Measurements from ENCODE around the gene ASIP. TPM values are rescaled to one million over a fixed set of nuclear protein-coding genes. Genes with fewer than 3 reads are reported as not detected.
"Not testable (repeated sequence)": the region's sequence is repeated elsewhere in the genome, so short reads cannot be mapped to it uniquely, and the experiment has no call there.

Gene ASIP
- total RNA-seq, 1 donor from 2014 or later: not detected

DNA sequence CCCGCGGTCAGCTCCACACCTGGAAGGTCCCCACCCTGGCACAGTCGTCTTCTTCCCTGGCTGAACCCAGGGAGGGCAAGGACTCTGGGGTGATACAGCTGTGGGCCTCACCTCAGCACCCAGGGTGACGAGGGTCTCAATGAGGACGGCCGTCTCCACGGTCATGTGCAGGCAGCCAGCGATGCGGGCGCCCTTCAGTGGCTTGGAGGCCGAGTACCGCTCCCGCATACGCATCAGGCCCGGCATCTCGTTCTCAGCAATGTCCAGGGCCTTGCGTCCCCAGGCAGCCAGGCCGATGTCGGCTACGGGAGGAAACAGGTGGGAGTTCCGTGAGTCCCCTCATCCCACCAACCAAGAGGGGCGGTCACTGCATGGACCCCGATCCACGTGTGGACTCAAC is 54.1 kb downstream of the ASIP start:
- H3K36me3 Mint-ChIP-seq (ENCODE audit: low read depth): peaks cover 52% of the 10 kb centered on the region
- ChIA-PET CTCF (interaction anchor here (1.1 kb wide), 1 partner anchor 17 kb away, joined by 4 read pairs; no protein-coding TSS in a partner anchor), POLR2A (no interaction called here)
- H3K27me3 Mint-ChIP-seq: no peaks in the 10 kb centered on the region
- intact Hi-C loops (cut with micrococcal nuclease): no loop called here
- no peaks in the 10 kb centered on the region for H3K9me3 Mint-ChIP-seq
- TF ChIP-seq, protein P1, sequence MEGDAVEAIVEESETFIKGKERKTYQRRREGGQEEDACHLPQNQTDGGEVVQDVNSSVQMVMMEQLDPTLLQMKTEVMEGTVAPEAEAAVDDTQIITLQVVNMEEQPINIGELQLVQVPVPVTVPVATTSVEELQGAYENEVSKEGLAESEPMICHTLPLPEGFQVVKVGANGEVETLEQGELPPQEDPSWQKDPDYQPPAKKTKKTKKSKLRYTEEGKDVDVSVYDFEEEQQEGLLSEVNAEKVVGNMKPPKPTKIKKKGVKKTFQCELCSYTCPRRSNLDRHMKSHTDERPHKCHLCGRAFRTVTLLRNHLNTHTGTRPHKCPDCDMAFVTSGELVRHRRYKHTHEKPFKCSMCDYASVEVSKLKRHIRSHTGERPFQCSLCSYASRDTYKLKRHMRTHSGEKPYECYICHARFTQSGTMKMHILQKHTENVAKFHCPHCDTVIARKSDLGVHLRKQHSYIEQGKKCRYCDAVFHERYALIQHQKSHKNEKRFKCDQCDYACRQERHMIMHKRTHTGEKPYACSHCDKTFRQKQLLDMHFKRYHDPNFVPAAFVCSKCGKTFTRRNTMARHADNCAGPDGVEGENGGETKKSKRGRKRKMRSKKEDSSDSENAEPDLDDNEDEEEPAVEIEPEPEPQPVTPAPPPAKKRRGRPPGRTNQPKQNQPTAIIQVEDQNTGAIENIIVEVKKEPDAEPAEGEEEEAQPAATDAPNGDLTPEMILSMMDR (IDR thresholded peaks at IDR 0.05): no peak
- DNase-seq (no peak), ATAC-seq (ENCODE audit: low read depth) (no peak)
- no peak overlapping the region for H3K27ac Mint-ChIP-seq
- no peaks in the 10 kb centered on the region for H3K4me1 Mint-ChIP-seq
- H3K4me3 Mint-ChIP-seq: no peak overlapping the region

DNA sequence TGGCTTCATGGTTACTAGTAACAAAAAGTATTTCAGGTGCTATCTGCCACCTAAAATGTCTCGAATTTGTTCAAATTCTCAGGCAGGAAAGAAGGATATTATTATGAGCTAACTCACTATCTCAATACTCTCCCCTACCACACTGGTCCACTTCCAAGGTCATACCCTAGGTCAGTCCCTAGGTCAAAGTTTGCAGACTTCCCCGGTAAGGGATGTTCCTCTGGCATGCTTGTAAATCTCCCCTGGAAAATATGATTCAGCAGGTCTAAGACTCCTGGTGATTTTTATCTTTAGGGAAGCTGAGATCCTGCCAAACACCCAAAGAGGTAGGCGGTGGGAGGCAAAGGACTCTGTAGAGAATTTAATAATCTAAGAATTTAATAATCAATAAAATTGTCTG is 55.2 kb downstream of the ASIP start:
- Mint-ChIP-seq H3K27ac (no peak overlapping the region), H3K9me3 (no peaks in the 10 kb centered on the region), H3K4me3 (no peak overlapping the region), H3K27me3 (no peaks in the 10 kb centered on the region), H3K36me3 (ENCODE audit: low read depth) (peaks cover 40% of the 10 kb centered on the region), H3K4me1 (peaks cover 4% of the 10 kb centered on the region)
- TF ChIP-seq, protein P1 (IDR thresholded peaks at IDR 0.05): no peak
- CTCF ChIA-PET: interaction anchor here (0.9 to 1.1 kb wide), 2 partner anchors 12 to 16 kb away, joined by 3 to 4 read pairs; no protein-coding TSS in a partner anchor
- POLR2A ChIA-PET: no interaction called here
- DNase-seq (no peak), ATAC-seq (ENCODE audit: low read depth) (no peak)
- intact Hi-C loops (cut with micrococcal nuclease): no loop called here

DNA sequence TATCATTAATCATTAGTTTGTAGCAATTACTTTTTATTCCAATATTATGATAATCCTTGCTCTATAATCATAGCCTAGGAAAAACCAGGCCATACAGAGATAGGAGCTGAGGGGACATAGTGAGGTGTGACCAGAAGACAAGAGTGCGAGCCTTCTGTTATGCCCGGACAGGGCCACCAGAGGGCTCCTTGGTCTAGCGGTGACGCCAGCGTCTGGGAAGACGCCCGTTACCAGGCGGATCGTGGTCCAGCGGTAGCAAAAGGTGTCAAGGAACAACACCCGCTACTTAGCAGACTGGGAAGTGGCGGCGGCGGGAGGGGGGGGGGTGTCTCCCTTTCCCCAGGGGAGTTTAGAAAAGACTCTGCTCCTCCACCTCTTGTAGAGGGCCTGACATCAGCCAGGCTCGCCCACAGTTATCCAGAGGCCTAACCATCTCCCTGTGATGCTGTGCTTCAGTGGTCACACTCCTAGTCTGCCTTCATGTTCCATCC is 57.1 kb downstream of the ASIP start:
- H3K36me3 Mint-ChIP-seq (ENCODE audit: low read depth): peaks cover 26% of the 10 kb centered on the region
- CTCF ChIA-PET: interaction anchor here (0.6 kb wide), 1 partner anchor 215 kb away, joined by 3 read pairs; no protein-coding TSS in a partner anchor
- intact Hi-C loops (cut with micrococcal nuclease); DNase-seq; H3K4me3 Mint-ChIP-seq; H3K9me3 Mint-ChIP-seq; H3K27me3 Mint-ChIP-seq; ATAC-seq (ENCODE audit: low read depth); H3K27ac Mint-ChIP-seq; POLR2A ChIA-PET: not testable (repeated sequence)
- H3K4me1 Mint-ChIP-seq: peaks cover 16% of the 10 kb centered on the region

DNA sequence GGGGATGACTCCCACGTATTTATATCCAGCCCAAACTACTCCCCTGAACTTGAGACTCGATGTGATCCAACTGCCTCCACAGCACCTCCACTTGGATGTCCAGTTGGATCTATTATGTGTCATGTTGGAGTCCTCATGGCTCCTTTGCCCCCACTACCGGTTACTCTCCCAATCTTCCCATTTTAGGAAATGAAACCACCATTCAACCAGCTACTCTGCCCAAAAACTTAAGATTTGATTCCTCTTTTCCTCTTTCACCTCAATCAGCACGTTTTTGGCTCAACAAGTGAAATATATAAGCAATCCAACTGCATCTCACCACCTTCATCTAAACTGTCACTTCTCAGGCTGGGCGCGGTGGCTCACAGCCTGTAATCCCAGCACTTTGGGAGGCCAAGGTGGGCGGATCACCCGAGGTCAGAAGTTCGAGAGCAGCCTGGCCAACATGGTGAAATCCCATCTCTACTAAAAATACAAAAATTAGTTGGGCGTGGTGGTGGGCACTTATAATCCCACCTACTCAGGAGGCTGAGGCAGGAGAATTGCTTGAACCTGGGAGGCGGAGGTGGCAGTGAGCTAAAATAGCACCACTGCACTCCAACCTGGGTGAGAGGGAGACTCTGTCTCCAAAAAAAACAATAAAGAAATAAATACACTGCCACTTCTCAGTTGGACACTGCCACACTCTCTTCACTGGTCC is 58.5 kb downstream of the ASIP start:
- Mint-ChIP-seq H3K27me3 (no peaks in the 10 kb centered on the region), H3K36me3 (ENCODE audit: low read depth) (peaks cover 14% of the 10 kb centered on the region), H3K4me1 (peaks cover 22% of the 10 kb centered on the region), H3K27ac (no peak overlapping the region), H3K9me3 (no peaks in the 10 kb centered on the region), H3K4me3 (no peak overlapping the region)
- ATAC-seq (ENCODE audit: low read depth) (no peak), DNase-seq (no peak)
- ChIA-PET POLR2A (interaction anchor here (0.6 kb wide), 1 partner anchor 780 kb away, joined by 11 read pairs; no protein-coding TSS in a partner anchor), CTCF (interaction anchor here (1.5 kb wide), 1 partner anchor 13 kb away, joined by 5 read pairs; no protein-coding TSS in a partner anchor)
- TF ChIP-seq, protein P1 (IDR thresholded peaks at IDR 0.05): no peak
- intact Hi-C loops (cut with micrococcal nuclease): loop anchor here (5.0 kb wide), 1 partner anchor 1942 kb away; the partner anchor contains the start of gene ASXL1

- Mint-ChIP-seq H3K4me1 (peaks cover 22% of the 10 kb centered on the region), H3K27ac (no peak overlapping the region), H3K36me3 (ENCODE audit: low read depth) (peaks cover 10% of the 10 kb centered on the region), H3K4me3 (no peak overlapping the region), H3K9me3 (no peaks in the 10 kb centered on the region), H3K27me3 (no peaks in the 10 kb centered on the region)
- TF ChIP-seq, protein P1 (IDR thresholded peaks at IDR 0.05): no peak
- ChIA-PET CTCF (interaction anchor here (1.5 kb wide), 1 partner anchor 12 kb away, joined by 5 read pairs; no protein-coding TSS in a partner anchor), POLR2A (interaction anchor here (0.6 kb wide), 1 partner anchor 72 kb away, joined by 3 read pairs; no protein-coding TSS in a partner anchor)
- DNase-seq: no peak
- intact Hi-C loops (cut with micrococcal nuclease): loop anchor here (5.0 kb wide), 1 partner anchor 1943 kb away; the partner anchor contains the start of gene ASXL1
- no peak for ATAC-seq (ENCODE audit: low read depth)
Measured at GRCh38 chr20:34300256-34300806, 59.1 kb downstream of the ASIP start.
